Keratinocyte (primary cell): ENCODE data around the gene AOPEP. TPM values are rescaled to one million over a fixed set of nuclear protein-coding genes. Genes with fewer than 3 reads are reported as not detected.

Experiments used
- DNase-seq: peaks from one replicate; pipeline ENCODE4 v3.0.0-alpha.2; 2011; ENCODE audit warnings: low read depth, missing footprints, low spot score
- FAIRE-seq: peaks from 2 replicates; lab custom pipeline; 2011; peaks lifted over from hg19 to GRCh38; lab: Jason Lieb, UNC
- H2AFZ ChIP-seq: 2 replicates; pipeline ENCODE4 v1.6.0; 2012; ENCODE audit warnings: low read length, control low read depth, inconsistent platforms; ENCODE audit not compliant: control insufficient read depth
- H3K27ac ChIP-seq: 2 replicates; pipeline ENCODE4 v1.5.1; 2011; ENCODE audit warnings: low read length; ENCODE audit not compliant: control insufficient read depth, insufficient read depth
- H3K27me3 ChIP-seq: 3 replicates; pipeline ENCODE4 v1.6.0; 2011; ENCODE audit warnings: low read length; ENCODE audit not compliant: control insufficient read depth, insufficient read depth; ENCODE audit errors: extremely low read depth
- H3K36me3 ChIP-seq, 2 experiments: 2 replicates in 1 of 2; 3 replicates in 1 of 2; pipeline ENCODE4 v1.5.1; 2011; ENCODE audit warnings: low read length in 2 of 2, mild to moderate bottlenecking in 1 of 2; ENCODE audit not compliant: control insufficient read depth in 2 of 2, insufficient read depth in 2 of 2; ENCODE audit errors: extremely low read depth in 1 of 2
- H3K4me1 ChIP-seq: 3 replicates; pipeline ENCODE4 v1.5.1; 2011; ENCODE audit warnings: low read length; ENCODE audit not compliant: control insufficient read depth, insufficient read depth; ENCODE audit errors: extremely low read depth
- H3K4me2 ChIP-seq: 3 replicates; pipeline ENCODE4 v1.6.0; 2011; ENCODE audit warnings: low read depth, low read length; ENCODE audit not compliant: control insufficient read depth, insufficient read depth; ENCODE audit errors: extremely low read depth
- H3K4me3 ChIP-seq, 3 experiments: fragments of 200-600 bp in 1 of 3; sonication (generic) in 1 of 3; 2 replicates in 2 of 3; 3 replicates in 1 of 3; pipeline ENCODE4 v1.5.1; 2011 to 2016; ENCODE audit warnings: low read length in 3 of 3, mild to moderate bottlenecking in 3 of 3, control low read depth in 2 of 3, inconsistent platforms in 1 of 3, low read depth in 1 of 3, mixed read lengths in 1 of 3, mixed run types in 1 of 3, moderate library complexity in 1 of 3; ENCODE audit not compliant: control insufficient read depth in 2 of 3, insufficient read depth in 2 of 3; ENCODE audit errors: extremely low read depth in 1 of 3
- H3K79me2 ChIP-seq: 2 replicates; pipeline ENCODE4 v1.6.0; 2012; ENCODE audit warnings: low read length; ENCODE audit not compliant: control insufficient read depth, insufficient read depth
- H3K9ac ChIP-seq: 3 replicates; pipeline ENCODE4 v1.6.0; 2011; ENCODE audit warnings: low read length; ENCODE audit not compliant: control insufficient read depth, insufficient read depth; ENCODE audit errors: extremely low read depth
- H3K9me1 ChIP-seq: 3 replicates; pipeline ENCODE4 v1.6.0; 2011; ENCODE audit warnings: low read length; ENCODE audit not compliant: control insufficient read depth, insufficient read depth; ENCODE audit errors: extremely low read depth
- H3K9me3 ChIP-seq: 2 replicates; pipeline ENCODE4 v1.5.1; 2012; ENCODE audit warnings: low read depth, low read length; ENCODE audit not compliant: control insufficient read depth
- H4K20me1 ChIP-seq: 3 replicates; pipeline ENCODE4 v1.6.0; 2011; ENCODE audit warnings: low read length; ENCODE audit not compliant: control insufficient read depth, insufficient read depth; ENCODE audit errors: extremely low read depth
- EZH2 ChIP-seq: IDR thresholded peaks from one replicate; pipeline ENCODE4 v1.6.1; 2012; ENCODE audit warnings: inconsistent platforms, mild to moderate bottlenecking, low read length, moderate library complexity
- dilution Hi-C: fragments of 300-500 bp; cut with MboI; formaldehyde crosslinking; loops from one replicate; pipeline ENCODE4 v1.7.0; 2020; ENCODE audit warnings: low sequenced_read_pairs; ENCODE audit not compliant: extremely low pct_ligation_motif_present
- polyA plus RNA-seq, 5 experiments: library from polyadenylated mRNA; depleted of rRNA in 3 of 5; stranded (reverse) in 3 of 5; stranded (forward) in 1 of 5; unstranded in 1 of 5; fragments of >200 nt; gene quantifications; 1 replicate in 1 of 5; 2 replicates in 3 of 5; 3 replicates in 1 of 5; pipeline versions ENCODE4 v1.2.1 to v1.2.3, GENCODE V29; 2011 to 2012; ENCODE audit warnings: missing spikeins in 2 of 5, low read depth in 1 of 5, low replicate concordance in 1 of 5
- TF ChIP-seq, protein P1 (sequence below), 3 experiments: IDR thresholded peaks in 1 of 3; conservative IDR thresholded peaks in 1 of 3; optimal IDR thresholded peaks in 1 of 3; 2 replicates in 2 of 3; 3 replicates in 1 of 3; pipeline versions ENCODE3 to v1.5.1; 2011; ENCODE audit warnings: low read length in 3 of 3, mild to moderate bottlenecking in 3 of 3, moderate library complexity in 2 of 3, control low read depth in 1 of 3, inconsistent platforms in 1 of 3; ENCODE audit not compliant: insufficient read depth in 2 of 3; ENCODE audit errors: extremely low read depth in 1 of 3

AOPEP gene
- polyA plus RNA-seq, 1 donor (not counting 4 experiments of a cell fraction or from before 2014, with no cell fraction given), result 27.0 TPM

DNA sequence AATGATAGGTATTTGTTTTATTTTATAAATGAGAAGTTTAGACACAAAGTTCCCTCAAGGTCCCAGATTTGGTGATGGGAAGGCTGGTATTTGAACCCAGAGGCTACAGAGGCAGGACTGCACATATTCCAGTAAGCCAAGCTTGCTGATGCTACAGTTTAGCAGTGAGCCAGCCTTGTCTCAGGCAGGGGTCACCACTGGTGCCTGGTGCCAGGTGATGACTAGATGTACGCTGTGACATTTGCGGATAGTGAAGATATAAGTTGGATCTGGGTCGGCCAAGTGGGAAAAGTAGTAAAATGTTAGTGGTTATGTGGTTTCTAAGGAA, 143.9 kb downstream of the AOPEP start:
- TF ChIP-seq, protein P1, sequence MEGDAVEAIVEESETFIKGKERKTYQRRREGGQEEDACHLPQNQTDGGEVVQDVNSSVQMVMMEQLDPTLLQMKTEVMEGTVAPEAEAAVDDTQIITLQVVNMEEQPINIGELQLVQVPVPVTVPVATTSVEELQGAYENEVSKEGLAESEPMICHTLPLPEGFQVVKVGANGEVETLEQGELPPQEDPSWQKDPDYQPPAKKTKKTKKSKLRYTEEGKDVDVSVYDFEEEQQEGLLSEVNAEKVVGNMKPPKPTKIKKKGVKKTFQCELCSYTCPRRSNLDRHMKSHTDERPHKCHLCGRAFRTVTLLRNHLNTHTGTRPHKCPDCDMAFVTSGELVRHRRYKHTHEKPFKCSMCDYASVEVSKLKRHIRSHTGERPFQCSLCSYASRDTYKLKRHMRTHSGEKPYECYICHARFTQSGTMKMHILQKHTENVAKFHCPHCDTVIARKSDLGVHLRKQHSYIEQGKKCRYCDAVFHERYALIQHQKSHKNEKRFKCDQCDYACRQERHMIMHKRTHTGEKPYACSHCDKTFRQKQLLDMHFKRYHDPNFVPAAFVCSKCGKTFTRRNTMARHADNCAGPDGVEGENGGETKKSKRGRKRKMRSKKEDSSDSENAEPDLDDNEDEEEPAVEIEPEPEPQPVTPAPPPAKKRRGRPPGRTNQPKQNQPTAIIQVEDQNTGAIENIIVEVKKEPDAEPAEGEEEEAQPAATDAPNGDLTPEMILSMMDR (optimal IDR thresholded peaks at IDR 0.05 in 1 of 3, IDR thresholded peaks at IDR 0.05 in 1 of 3, conservative IDR thresholded peaks at IDR 0.05 in 1 of 3; ENCODE audit: extremely low read depth in 1 of 3, insufficient read depth in 2 of 3, low read length in 3 of 3), result no peak
- no peak for TF ChIP-seq EZH2
- no peaks in the 10 kb centered on the region for H3K9me1 ChIP-seq
- H3K4me3 ChIP-seq, result no peak overlapping the region
- no peaks in the 10 kb centered on the region for H4K20me1 ChIP-seq
- FAIRE-seq, result no peak
- H3K9ac ChIP-seq, result peak overlapping the region; percentile 62
- H3K27me3 ChIP-seq, result no peaks in the 10 kb centered on the region
- H3K36me3 ChIP-seq, result no peaks in the 10 kb centered on the region
- H3K4me1 ChIP-seq, result peaks cover 73% of the 10 kb centered on the region
- dilution Hi-C loops, result no loop called here
- H3K9me3 ChIP-seq, result no peaks in the 10 kb centered on the region
- H2AFZ ChIP-seq, result no peak overlapping the region
- DNase-seq, result no peak
- H3K27ac ChIP-seq, result peak overlapping the region; percentile 87
- no peaks in the 10 kb centered on the region for H3K79me2 ChIP-seq
- H3K4me2 ChIP-seq, result peak overlapping the region; percentile 79

DNA sequence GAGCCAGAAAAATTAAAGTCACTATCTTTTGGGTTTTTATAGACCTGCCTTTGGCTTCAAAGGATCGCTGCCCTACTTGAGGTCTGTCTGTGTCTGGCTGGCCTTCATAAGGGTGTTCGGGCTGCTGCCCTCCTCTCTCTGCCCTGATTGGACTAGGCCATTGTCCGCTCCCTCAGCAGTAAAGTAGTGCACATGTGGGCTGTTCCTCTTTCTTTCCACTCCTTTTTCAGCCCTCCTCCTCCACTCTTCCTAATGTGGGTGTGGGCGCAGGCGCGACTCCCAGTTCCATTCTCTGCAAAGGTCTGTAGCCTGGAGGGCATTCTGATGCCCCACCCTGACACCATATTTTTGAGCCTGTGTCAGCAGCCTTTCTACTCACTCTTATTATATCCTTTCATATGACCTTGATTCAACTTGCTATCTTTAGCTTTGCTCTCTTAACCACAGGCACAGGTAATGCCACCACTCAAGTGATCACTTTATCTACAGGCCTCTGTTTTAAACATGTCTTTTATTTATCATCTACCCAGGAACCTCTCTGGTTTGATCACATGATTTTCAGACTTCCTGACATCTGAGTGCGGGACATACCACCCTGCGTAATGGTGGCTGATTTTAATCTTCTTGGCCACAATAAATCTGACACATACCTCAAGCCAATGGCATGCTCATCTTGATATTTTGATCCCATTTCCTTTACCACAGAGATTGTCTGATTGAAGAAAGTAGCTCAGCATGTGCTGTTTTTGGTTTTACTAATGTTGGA, 144.5 kb downstream of the AOPEP start:
- FAIRE-seq, result peak; percentile 82
- dilution Hi-C loops, result no loop called here

More for the DNA sequence above, 144.5 kb downstream of the AOPEP start:
- Histone ChIP-seq H3K36me3 (no peaks in the 10 kb centered on the region), H3K4me1 (peaks cover 73% of the 10 kb centered on the region), H4K20me1 (no peaks in the 10 kb centered on the region), H3K9me3 (no peaks in the 10 kb centered on the region), H3K27me3 (no peaks in the 10 kb centered on the region), H3K9ac (peak overlapping the region; percentile 62), H3K4me2 (peak overlapping the region; percentile 79), H3K9me1 (no peaks in the 10 kb centered on the region), H3K79me2 (no peaks in the 10 kb centered on the region), H3K27ac (peak overlapping the region; percentile 87), H2AFZ (peak overlapping the region; percentile 40), H3K4me3 (no peak overlapping the region)
- peak; percentile 71 for DNase-seq
- no peak for TF ChIP-seq EZH2
- TF ChIP-seq, protein P1 (optimal IDR thresholded peaks at IDR 0.05 in 1 of 3, IDR thresholded peaks at IDR 0.05 in 1 of 3, conservative IDR thresholded peaks at IDR 0.05 in 1 of 3; ENCODE audit: extremely low read depth in 1 of 3, insufficient read depth in 2 of 3, low read length in 3 of 3), result no peak
